Left lung (tissue), 10 donors: ENCODE measurements around the gene CEBPA. TPM values are rescaled to one million over a fixed set of nuclear protein-coding genes. Genes with fewer than 3 reads are reported as not detected.

Source experiments
- ATAC-seq: fragments of 200-7000 bp; cut with Tn5 transposase; one replicate; pipeline ENCODE4 v1.9.1; 2020; ENCODE audit warnings: moderate library complexity
- DNase-seq, 4 donors: peaks; one replicate each; pipeline ENCODE4 v3.0.0-alpha.2; 2013 to 2020
- H3K27ac ChIP-seq, 2 donors: fragments of 200-600 bp; sonication (generic) in 1 of 2; one replicate each; pipeline versions ENCODE4 v1.5.0 to v1.8.0; 2020 to 2021
- H3K27me3 ChIP-seq, 2 donors: fragments of 200-600 bp; sonication (generic) in 1 of 2; one replicate each; pipeline versions ENCODE4 v1.5.0 to v1.8.0; 2020 to 2021
- H3K36me3 ChIP-seq, 2 donors: fragments of 200-600 bp; sonication (generic) in 1 of 2; one replicate each; pipeline versions ENCODE4 v1.5.0 to v1.8.0; 2020 to 2021
- H3K4me1 ChIP-seq, 2 donors: fragments of 200-600 bp; one replicate each; pipeline ENCODE4 v1.8.0; 2021
- H3K4me3 ChIP-seq, 2 donors: fragments of 200-600 bp; sonication (generic) in 1 of 2; one replicate each; pipeline versions ENCODE4 v1.5.0 to v1.8.0; 2020 to 2021; ENCODE audit warnings: mild to moderate bottlenecking in 1 of 2
- H3K9me3 ChIP-seq, 2 donors: fragments of 200-600 bp; sonication (generic) in 1 of 2; one replicate each; pipeline versions ENCODE4 v1.5.0 to v1.8.0; 2020 to 2021
- intact Hi-C, 2 donors: fragments of 100-400 bp; cut with DNase I; formaldehyde crosslinking; loops; one replicate each; pipeline versions ENCODE4 v1.11.2 to v1.14.2; 2022
- polyA plus RNA-seq, 6 donors: library from polyadenylated mRNA; unstranded; fragments of 120-200 nt; gene quantifications; one replicate each; pipeline ENCODE4 v1.2.1, GENCODE V29; 2013; ENCODE audit not compliant: insufficient read length in 6 of 6
- total RNA-seq, 2 donors: library from RNA; stranded (reverse); fragmentation: NEBNext Ultra II Directional; extraction: Animal tissue kit (Norgen Biotek cat#: 25700); gene quantifications; one replicate each; pipeline ENCODE4 v1.2.1, GENCODE V29; 2021
- TF ChIP-seq, protein P1 (sequence below), 2 donors: fragments of 200-600 bp; sonication (generic) in 1 of 2; IDR thresholded peaks; one replicate each; pipeline versions ENCODE4 v1.5.0 to v1.8.0; 2021; ENCODE audit warnings: antibody characterized with exemption in 2 of 2
- donor health status: DM: no; HTN: yes; CAD: no.
- donor health status: DM: no; HTN: no; CAD: no.

CEBPA gene
- total and polyA plus RNA-seq, 8 donors: 11.2 to 93.8 (median 16.5) TPM

DNA sequence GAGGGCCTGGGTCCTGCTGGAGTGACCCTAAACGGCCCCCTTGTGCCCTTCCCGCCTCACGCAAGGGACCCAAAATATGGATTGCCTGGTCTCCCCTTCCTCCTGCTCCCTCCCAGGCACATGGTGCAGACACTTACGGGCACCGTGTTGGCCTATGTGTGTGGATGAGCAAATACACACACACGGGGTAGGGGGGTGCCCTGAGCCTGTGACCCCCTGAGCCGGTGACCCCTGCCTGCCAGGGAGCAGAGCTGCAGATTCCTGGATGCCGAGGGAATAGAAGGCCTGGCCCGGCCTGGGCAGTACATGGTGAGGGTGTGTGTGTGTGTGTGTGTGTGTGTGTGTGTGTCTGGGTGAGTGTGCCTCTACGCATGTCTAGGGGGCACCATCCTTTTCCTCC lies 33.3 kb downstream of the CEBPA start:
- ATAC-seq (no peak), DNase-seq (peak in 1 of 4 donors; percentile 63)
- intact Hi-C loops: no loop called here
- peaks cover 9 to 31% of the 10 kb centered on the region in 2 donors for H3K4me1 ChIP-seq
- H3K9me3 ChIP-seq: no peaks in the 10 kb centered on the region
- TF ChIP-seq, protein P1, sequence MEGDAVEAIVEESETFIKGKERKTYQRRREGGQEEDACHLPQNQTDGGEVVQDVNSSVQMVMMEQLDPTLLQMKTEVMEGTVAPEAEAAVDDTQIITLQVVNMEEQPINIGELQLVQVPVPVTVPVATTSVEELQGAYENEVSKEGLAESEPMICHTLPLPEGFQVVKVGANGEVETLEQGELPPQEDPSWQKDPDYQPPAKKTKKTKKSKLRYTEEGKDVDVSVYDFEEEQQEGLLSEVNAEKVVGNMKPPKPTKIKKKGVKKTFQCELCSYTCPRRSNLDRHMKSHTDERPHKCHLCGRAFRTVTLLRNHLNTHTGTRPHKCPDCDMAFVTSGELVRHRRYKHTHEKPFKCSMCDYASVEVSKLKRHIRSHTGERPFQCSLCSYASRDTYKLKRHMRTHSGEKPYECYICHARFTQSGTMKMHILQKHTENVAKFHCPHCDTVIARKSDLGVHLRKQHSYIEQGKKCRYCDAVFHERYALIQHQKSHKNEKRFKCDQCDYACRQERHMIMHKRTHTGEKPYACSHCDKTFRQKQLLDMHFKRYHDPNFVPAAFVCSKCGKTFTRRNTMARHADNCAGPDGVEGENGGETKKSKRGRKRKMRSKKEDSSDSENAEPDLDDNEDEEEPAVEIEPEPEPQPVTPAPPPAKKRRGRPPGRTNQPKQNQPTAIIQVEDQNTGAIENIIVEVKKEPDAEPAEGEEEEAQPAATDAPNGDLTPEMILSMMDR (IDR thresholded peaks at IDR 0.05): no peak
- H3K4me3 ChIP-seq: no peak overlapping the region
- H3K27ac ChIP-seq: peak overlapping the region in 1 of 2 donors; percentile 63
- H3K27me3 ChIP-seq: peaks cover 0 to 7% of the 10 kb centered on the region in 2 donors
- H3K36me3 ChIP-seq: no peaks in the 10 kb centered on the region

DNA sequence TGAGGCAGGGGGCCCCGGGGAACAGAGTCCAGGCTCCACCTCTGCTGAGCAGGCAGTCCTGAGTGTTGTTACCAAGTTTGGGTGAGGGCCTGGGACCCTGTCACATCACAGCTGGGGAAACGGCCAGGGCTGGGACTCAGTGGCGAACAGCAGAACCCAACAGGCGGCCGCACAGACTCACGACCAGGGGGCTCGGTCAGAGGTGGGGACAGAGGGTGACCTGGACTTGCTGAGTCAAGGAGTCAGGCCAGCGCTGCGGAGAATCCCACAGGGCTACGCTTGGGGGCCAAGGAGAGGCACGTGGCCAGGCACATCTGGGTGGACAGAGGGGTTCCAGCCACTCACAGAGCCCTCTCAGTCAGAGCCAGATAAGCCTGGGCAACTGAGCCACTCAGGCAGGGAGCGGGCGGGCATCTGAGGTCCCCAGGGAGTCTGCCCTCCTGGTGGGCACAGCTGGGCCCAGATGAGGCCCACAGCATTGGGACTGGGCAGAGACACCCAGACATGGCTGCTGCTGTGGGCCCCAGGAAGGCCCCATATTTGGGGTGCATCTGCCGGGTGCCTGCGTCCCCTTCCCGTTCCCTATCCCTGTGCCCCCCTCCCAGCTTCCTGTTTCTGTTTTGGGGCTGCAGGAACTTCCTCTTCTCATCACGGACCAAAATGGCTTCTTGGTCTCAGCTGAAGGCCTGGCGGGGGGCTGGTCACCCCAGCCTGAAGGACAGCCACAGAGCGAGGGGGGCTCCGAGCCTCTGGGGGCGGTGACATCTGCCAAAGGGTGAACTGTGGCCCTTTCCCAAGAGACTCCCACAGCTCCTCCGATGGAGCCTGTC lies 34.0 kb downstream of the CEBPA start:
- DNase-seq (peak in 1 of 4 donors; percentile 76), ATAC-seq (peak; percentile 24)
- Histone ChIP-seq H3K36me3 (no peaks in the 10 kb centered on the region), H3K4me1 (peaks cover 3 to 25% of the 10 kb centered on the region in 2 donors), H3K27ac (peak overlapping the region in 1 of 2 donors; percentile 63), H3K27me3 (peaks cover 0 to 7% of the 10 kb centered on the region in 2 donors), H3K9me3 (no peaks in the 10 kb centered on the region), H3K4me3 (peak overlapping the region in 1 of 2 donors; percentile 1)
- TF ChIP-seq, protein P1 (IDR thresholded peaks at IDR 0.05): no peak
- intact Hi-C loops: no loop called here

DNA sequence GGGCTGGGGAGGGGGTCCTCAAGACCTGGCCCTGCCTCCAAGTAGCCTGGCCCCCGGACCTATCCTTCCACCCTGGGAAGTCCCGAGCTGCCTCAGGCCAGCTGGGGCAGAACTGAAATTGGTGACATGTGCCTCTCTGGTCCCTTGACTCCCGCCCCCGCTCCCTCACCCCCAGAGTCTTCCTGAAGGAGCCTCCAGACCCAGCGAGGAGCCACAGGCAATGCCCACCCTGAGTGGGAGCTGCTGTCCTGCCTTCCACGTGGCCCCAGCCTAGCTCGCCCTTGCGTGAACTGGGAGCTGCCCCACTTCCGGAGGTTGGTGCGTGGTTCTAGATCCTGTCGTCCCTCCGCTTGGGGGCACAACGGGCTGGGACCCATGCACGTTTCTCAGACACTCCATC lies 34.6 kb downstream of the CEBPA start:
- ATAC-seq (peak; percentile 33), DNase-seq (peak in 1 of 4 donors; percentile 76)
- Histone ChIP-seq H3K4me1 (peaks cover 0 to 23% of the 10 kb centered on the region in 2 donors), H3K27ac (peak overlapping the region in 1 of 2 donors; percentile 63), H3K27me3 (peaks cover 0 to 7% of the 10 kb centered on the region in 2 donors), H3K4me3 (peak overlapping the region in 1 of 2 donors; percentile 1), H3K36me3 (no peaks in the 10 kb centered on the region), H3K9me3 (no peaks in the 10 kb centered on the region)
- TF ChIP-seq, protein P1 (IDR thresholded peaks at IDR 0.05): no peak
- intact Hi-C loops: no loop called here

DNA sequence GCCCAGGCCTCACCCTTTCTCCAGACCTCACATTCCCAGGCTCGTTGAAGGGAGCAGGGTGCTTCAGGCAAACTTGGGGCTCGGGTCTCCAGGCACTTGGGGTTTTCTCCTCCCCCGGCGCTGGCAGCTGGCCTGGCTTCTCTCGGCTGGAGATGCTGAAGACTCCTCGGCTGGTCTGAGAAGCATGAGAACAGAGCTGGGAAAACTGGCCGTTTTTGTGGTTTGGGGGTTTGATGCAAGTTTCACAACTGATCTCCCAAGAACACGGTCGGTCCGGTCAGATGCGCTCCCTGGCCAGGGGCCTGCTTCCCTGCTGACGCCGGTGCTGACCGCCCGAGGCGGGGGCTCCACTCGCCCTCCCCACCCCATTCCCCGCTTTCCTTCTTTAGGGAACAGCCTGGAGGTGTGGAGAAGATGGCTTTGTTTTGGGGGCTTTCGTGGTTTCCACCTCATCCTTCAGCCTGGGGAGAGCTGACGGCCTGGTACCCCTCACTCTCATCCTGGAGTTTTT lies 35.3 kb downstream of the CEBPA start:
- DNase-seq: peak in 1 of 4 donors; percentile 67
- no peak for ATAC-seq
- no peaks in the 10 kb centered on the region for H3K36me3 ChIP-seq
- peaks cover 0 to 7% of the 10 kb centered on the region in 2 donors for H3K27me3 ChIP-seq
- no peaks in the 10 kb centered on the region for H3K9me3 ChIP-seq
- no peak overlapping the region for H3K27ac ChIP-seq
- intact Hi-C loops: no loop called here
- no peak overlapping the region for H3K4me3 ChIP-seq
- H3K4me1 ChIP-seq: peaks cover 0 to 24% of the 10 kb centered on the region in 2 donors
- TF ChIP-seq, protein P1 (IDR thresholded peaks at IDR 0.05): no peak

DNA sequence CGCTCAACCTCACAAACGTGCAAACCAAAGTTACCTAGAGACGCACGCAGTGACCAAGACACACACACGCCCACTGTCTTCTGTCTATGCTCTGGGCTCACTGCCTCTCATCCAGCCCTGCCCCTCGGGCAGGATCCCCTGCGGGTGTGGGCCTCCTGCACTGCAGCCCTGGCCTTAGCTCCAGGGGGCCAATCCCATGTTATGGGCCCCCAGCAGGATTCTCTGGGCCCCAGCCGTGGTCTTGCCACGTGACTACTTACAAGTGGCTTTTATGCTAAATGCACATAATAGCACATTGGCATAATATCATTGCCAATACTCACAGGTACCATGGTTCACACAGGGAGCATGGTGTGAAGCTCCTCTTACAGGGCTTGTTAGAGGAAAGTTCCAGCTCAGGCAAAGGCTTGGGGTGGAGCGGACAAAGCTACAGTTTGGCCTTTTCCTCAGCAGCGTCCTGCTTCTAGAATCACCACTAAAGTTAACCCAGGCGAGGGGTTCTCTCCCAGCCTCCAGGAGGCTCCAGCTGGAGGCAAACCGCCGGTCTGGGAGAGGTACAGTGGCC lies 37.4 kb downstream of the CEBPA start:
- DNase-seq (peak in 1 of 4 donors; percentile 54), ATAC-seq (no peak)
- Histone ChIP-seq H3K27ac (no peak overlapping the region), H3K27me3 (peaks cover 0 to 7% of the 10 kb centered on the region in 2 donors), H3K36me3 (no peaks in the 10 kb centered on the region), H3K9me3 (no peaks in the 10 kb centered on the region), H3K4me3 (no peak overlapping the region), H3K4me1 (peaks cover 0 to 44% of the 10 kb centered on the region in 2 donors)
- intact Hi-C loops: no loop called here
- TF ChIP-seq, protein P1 (IDR thresholded peaks at IDR 0.05): no peak
